ENCODE results near the gene PMM2.

DNA sequence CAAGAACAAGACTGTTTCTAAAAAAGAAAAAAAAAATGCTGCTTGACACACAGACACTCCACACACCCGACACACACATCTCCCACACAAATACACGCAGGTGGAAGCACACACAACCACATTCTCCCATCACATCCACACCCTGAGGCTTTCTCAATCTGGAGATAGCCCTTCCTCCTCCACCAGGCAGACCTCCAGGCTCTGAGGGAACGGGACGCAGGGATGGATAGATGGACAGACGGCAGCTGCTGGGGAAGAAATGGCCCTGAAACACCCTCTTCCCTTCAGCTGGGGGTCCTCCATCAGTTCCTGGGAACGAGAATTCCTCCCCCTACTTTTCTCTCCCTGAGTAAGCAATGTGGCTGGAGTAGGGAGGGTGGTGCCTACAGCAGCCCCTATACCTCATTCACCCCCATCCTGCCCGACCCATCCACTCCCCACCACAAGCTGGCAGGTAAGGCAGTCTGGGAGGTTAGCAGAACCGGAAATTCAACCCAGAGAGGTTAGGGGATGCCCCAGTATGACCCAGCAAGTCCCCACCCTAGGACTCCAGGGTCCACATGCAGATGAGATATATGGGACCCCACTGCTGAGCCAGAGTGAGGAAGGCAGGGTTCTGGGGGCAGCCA is 80.4 kb downstream of the PMM2 start:
- TF ChIP-seq POLR2A (IDR thresholded peaks at IDR 0.05), result no peak
- TF ChIP-seq, protein P1, sequence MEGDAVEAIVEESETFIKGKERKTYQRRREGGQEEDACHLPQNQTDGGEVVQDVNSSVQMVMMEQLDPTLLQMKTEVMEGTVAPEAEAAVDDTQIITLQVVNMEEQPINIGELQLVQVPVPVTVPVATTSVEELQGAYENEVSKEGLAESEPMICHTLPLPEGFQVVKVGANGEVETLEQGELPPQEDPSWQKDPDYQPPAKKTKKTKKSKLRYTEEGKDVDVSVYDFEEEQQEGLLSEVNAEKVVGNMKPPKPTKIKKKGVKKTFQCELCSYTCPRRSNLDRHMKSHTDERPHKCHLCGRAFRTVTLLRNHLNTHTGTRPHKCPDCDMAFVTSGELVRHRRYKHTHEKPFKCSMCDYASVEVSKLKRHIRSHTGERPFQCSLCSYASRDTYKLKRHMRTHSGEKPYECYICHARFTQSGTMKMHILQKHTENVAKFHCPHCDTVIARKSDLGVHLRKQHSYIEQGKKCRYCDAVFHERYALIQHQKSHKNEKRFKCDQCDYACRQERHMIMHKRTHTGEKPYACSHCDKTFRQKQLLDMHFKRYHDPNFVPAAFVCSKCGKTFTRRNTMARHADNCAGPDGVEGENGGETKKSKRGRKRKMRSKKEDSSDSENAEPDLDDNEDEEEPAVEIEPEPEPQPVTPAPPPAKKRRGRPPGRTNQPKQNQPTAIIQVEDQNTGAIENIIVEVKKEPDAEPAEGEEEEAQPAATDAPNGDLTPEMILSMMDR (IDR thresholded peaks at IDR 0.05 in 4 of 5, conservative IDR thresholded peaks at IDR 0.05 in 1 of 5), result no peak

Data from gastrocnemius medialis (tissue), 4 donors.